Measurements from ENCODE around the gene GNE. TPM values are rescaled to one million over a fixed set of nuclear protein-coding genes. Genes with fewer than 3 reads are reported as not detected.
A peak's percentile ranks its signal among the peaks of the same experiment; 100 is the strongest.

The GNE gene
- total RNA-seq, 4 donors from 2014 or later: 28.5 to 42.1 (median 35.4) TPM

DNA sequence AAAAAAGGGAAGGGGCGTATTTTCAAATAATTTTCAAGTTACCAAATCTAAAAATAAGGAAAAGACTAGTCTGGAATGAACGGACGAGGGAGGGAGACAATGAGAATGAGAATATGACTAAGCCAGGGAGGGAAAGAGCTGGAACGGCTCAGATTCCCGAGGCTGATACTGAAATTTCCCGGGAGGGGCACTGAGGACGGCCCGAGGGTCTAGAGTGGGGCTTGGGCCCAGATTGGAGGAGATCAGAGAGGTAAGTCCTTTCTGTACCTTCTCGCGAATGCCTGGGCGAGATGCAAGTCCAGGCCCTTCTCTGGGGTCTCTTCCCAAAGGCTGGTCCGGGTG, 92.5 kb downstream of the GNE start:
- ATAC-seq (ENCODE audit: low FRiP score) (peak; percentile 21), DNase-seq (ENCODE audit: low spot score) (no peak)
- TF ChIP-seq, protein P1, sequence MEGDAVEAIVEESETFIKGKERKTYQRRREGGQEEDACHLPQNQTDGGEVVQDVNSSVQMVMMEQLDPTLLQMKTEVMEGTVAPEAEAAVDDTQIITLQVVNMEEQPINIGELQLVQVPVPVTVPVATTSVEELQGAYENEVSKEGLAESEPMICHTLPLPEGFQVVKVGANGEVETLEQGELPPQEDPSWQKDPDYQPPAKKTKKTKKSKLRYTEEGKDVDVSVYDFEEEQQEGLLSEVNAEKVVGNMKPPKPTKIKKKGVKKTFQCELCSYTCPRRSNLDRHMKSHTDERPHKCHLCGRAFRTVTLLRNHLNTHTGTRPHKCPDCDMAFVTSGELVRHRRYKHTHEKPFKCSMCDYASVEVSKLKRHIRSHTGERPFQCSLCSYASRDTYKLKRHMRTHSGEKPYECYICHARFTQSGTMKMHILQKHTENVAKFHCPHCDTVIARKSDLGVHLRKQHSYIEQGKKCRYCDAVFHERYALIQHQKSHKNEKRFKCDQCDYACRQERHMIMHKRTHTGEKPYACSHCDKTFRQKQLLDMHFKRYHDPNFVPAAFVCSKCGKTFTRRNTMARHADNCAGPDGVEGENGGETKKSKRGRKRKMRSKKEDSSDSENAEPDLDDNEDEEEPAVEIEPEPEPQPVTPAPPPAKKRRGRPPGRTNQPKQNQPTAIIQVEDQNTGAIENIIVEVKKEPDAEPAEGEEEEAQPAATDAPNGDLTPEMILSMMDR (IDR thresholded peaks at IDR 0.05): no peak

GRCh38 chr9:36164989-36165388, 93.3 kb downstream of the GNE start:
- TF ChIP-seq, protein P1 (IDR thresholded peaks at IDR 0.05): no peak
- no peak for ATAC-seq (ENCODE audit: low FRiP score)
- no peak for DNase-seq (ENCODE audit: low spot score)

Small RNA genes within 50 kb of the gene (small RNA-seq; reads per million reads assigned to genes)
- gene RNU4-53P: not detected

Other genes with a start within 250 kb of the GNE start
- 10 to 100 TPM; 15.0 to 27.7 (median 21.7) TPM for gene RECK, start 221.5 kb downstream of the GNE start, total RNA-seq
- 10 to 100 TPM; 13.6 to 71.1 (median 42.2) TPM for gene GLIPR2, start 121.7 kb downstream of the GNE start, total RNA-seq
- gene CCIN, start 89.1 kb downstream of the GNE start, total RNA-seq: 1 to 10 TPM in 1 of 4 donors, under 1 TPM in 2, not detected in 1; 0.65 to 2.5 (median 0.95) TPM
- gene CLTA, start 67.5 kb downstream of the GNE start, total RNA-seq: 100 to 1,000 TPM; 180 to 187 (median 185) TPM
- gene RNF38, start 141.8 kb upstream of the GNE start, total RNA-seq: 10 to 100 TPM; 19.9 to 37.8 (median 23.2) TPM